ENCODE data around the gene GNAQ. TPM values are rescaled to one million over a fixed set of nuclear protein-coding genes. Genes with fewer than 3 reads are reported as not detected.

The GNAQ gene
- polyA plus RNA-seq, 1 experiment: 71.4 TPM

GRCh38 chr9:77838986-77839385 lies 192.6 kb downstream of the GNAQ start:
- H3K27ac ChIP-seq (ENCODE audit: low read depth, low read length): no peak overlapping the region
- CTCF ChIA-PET: interaction anchor here (1.5 to 1.8 kb wide), 2 partner anchors 196 to 381 kb away, joined by 3 to 8 read pairs; no protein-coding TSS in a partner anchor

GRCh38 chr9:77834898-77835488 lies 196.6 kb downstream of the GNAQ start:
- Histone ChIP-seq H3K9me3 (ENCODE audit: control insufficient read depth, insufficient read depth, low read length) (no peaks in the 10 kb centered on the region), H3K27me3 (ENCODE audit: control insufficient read depth, insufficient read depth, low read length) (no peaks in the 10 kb centered on the region), H3K27ac (ENCODE audit: low read depth, low read length) (no peak overlapping the region), H3K4me3 (ENCODE audit: low read depth, low read length) (no peak overlapping the region)
- no peak for DNase-seq (ENCODE audit: low read depth, low spot score)
- CTCF ChIA-PET: interaction anchor here (1.0 kb wide), 1 partner anchor 377 kb away, joined by 4 read pairs; no protein-coding TSS in a partner anchor
- TF ChIP-seq CTCF (IDR thresholded peaks at IDR 0.05; ENCODE audit: low read depth, low read length): no peak
- POLR2A ChIA-PET: no interaction called here

More at GRCh38 chr9:77838986-77839385, 192.6 kb downstream of the GNAQ start:
- H3K4me3 ChIP-seq (ENCODE audit: low read depth, low read length): no peak overlapping the region
- no peak for TF ChIP-seq CTCF (IDR thresholded peaks at IDR 0.05; ENCODE audit: low read depth, low read length)
- POLR2A ChIA-PET: no interaction called here
- no peaks in the 10 kb centered on the region for H3K27me3 ChIP-seq (ENCODE audit: control insufficient read depth, insufficient read depth, low read length)
- DNase-seq (ENCODE audit: low read depth, low spot score): no peak
- H3K9me3 ChIP-seq (ENCODE audit: control insufficient read depth, insufficient read depth, low read length): no peaks in the 10 kb centered on the region

GRCh38 chr9:77833561-77834429 lies 197.8 kb downstream of the GNAQ start:
- Histone ChIP-seq H3K9me3 (ENCODE audit: control insufficient read depth, insufficient read depth, low read length) (no peaks in the 10 kb centered on the region), H3K4me3 (ENCODE audit: low read depth, low read length) (no peak overlapping the region), H3K27me3 (ENCODE audit: control insufficient read depth, insufficient read depth, low read length) (no peaks in the 10 kb centered on the region), H3K27ac (ENCODE audit: low read depth, low read length) (no peak overlapping the region)
- DNase-seq (ENCODE audit: low read depth, low spot score): no peak
- no peak for TF ChIP-seq CTCF (IDR thresholded peaks at IDR 0.05; ENCODE audit: low read depth, low read length)
- CTCF ChIA-PET: interaction anchor here (0.6 to 1.1 kb wide), 2 partner anchors 202 to 377 kb away, joined by 3 to 4 read pairs; no protein-coding TSS in a partner anchor
- POLR2A ChIA-PET: no interaction called here

- no peak for DNase-seq (ENCODE audit: low read depth, low spot score)
- ChIA-PET CTCF (interaction anchor here (0.7 kb wide), 1 partner anchor 365 kb away, joined by 3 read pairs; no protein-coding TSS in a partner anchor), POLR2A (no interaction called here)
- no peak overlapping the region for H3K27ac ChIP-seq (ENCODE audit: low read depth, low read length)
- H3K4me3 ChIP-seq (ENCODE audit: low read depth, low read length): no peak overlapping the region
- H3K9me3 ChIP-seq (ENCODE audit: control insufficient read depth, insufficient read depth, low read length): no peaks in the 10 kb centered on the region
- no peaks in the 10 kb centered on the region for H3K27me3 ChIP-seq (ENCODE audit: control insufficient read depth, insufficient read depth, low read length)
- no peak for TF ChIP-seq CTCF (IDR thresholded peaks at IDR 0.05; ENCODE audit: low read depth, low read length)
These were observed 199.0 kb downstream of the GNAQ start for GRCh38 chr9:77832639-77833038.

GRCh38 chr9:77831781-77832180 lies 199.8 kb downstream of the GNAQ start:
- H3K9me3 ChIP-seq (ENCODE audit: control insufficient read depth, insufficient read depth, low read length): no peaks in the 10 kb centered on the region
- no peak overlapping the region for H3K27ac ChIP-seq (ENCODE audit: low read depth, low read length)
- ChIA-PET CTCF (interaction anchor here (0.7 kb wide), 1 partner anchor 364 kb away, joined by 3 read pairs; no protein-coding TSS in a partner anchor), POLR2A (interaction anchor here (0.7 kb wide), 1 partner anchor 146 kb away, joined by 3 read pairs; no protein-coding TSS in a partner anchor)
- H3K4me3 ChIP-seq (ENCODE audit: low read depth, low read length): no peak overlapping the region
- no peak for TF ChIP-seq CTCF (IDR thresholded peaks at IDR 0.05; ENCODE audit: low read depth, low read length)
- DNase-seq (ENCODE audit: low read depth, low spot score): no peak
- no peaks in the 10 kb centered on the region for H3K27me3 ChIP-seq (ENCODE audit: control insufficient read depth, insufficient read depth, low read length)
